Measurements from ENCODE around the gene ARHGEF28. TPM values are rescaled to one million over a fixed set of nuclear protein-coding genes. Genes with fewer than 3 reads are reported as not detected.
A peak's percentile ranks its signal among the peaks of the same experiment; 100 is the strongest.

The ARHGEF28 gene
- total and polyA plus RNA-seq, 8 donors = 14.9 to 36.2 (median 24.6) TPM

DNA sequence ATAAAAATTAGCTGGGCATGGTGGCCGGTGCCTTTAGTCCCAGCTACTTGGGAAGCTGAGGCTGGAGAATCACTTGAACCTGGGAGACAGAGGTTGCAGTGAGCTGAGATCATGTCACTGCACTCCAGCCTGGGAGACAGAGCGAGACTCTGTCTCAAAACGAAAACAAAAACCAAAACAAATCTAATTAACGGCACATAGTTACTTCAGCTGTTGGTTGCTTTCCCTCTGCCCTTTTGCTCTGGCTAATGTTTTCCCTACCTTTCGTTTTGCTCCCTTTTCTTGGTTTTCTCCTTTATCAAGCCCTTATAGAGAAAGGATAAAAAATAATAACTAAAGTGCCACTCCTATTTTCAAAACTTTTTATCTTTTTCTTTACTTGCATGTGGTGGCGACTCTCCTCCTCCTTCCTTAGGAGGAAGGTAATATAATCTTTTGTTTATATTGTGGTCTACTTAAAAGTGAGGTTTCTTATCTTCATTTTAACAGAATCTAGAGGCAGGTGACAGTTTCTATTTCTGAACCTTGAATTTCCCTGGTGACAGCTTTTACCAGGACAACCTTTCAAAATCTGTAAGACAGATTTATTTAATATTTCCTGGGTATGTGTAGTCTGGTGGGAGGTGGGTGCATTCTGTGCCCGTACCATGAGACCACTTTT lies 125.4 kb downstream of the ARHGEF28 start:
- 61 to 67% methylated on average over 7 of the region's 7 CpGs for WGBS, 2 donors
- ATAC-seq = no peak
- intact Hi-C loops (cut with DNase I) = no loop called here
- FAIRE-seq = no peak
- H3K4me3 ChIP-seq = no peak overlapping the region
- H3K27ac ChIP-seq = no peak overlapping the region
- H3K4me1 ChIP-seq = peaks cover 5 to 28% (median 11%) of the 10 kb centered on the region in 3 donors
- H3K27me3 ChIP-seq = no peaks in the 10 kb centered on the region
- no peaks in the 10 kb centered on the region for H3K9me3 ChIP-seq
- TF ChIP-seq, protein P1, sequence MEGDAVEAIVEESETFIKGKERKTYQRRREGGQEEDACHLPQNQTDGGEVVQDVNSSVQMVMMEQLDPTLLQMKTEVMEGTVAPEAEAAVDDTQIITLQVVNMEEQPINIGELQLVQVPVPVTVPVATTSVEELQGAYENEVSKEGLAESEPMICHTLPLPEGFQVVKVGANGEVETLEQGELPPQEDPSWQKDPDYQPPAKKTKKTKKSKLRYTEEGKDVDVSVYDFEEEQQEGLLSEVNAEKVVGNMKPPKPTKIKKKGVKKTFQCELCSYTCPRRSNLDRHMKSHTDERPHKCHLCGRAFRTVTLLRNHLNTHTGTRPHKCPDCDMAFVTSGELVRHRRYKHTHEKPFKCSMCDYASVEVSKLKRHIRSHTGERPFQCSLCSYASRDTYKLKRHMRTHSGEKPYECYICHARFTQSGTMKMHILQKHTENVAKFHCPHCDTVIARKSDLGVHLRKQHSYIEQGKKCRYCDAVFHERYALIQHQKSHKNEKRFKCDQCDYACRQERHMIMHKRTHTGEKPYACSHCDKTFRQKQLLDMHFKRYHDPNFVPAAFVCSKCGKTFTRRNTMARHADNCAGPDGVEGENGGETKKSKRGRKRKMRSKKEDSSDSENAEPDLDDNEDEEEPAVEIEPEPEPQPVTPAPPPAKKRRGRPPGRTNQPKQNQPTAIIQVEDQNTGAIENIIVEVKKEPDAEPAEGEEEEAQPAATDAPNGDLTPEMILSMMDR (IDR thresholded peaks at IDR 0.05) = no peak
- DNase-seq = no peak
- no peaks in the 10 kb centered on the region for H3K36me3 ChIP-seq

DNA sequence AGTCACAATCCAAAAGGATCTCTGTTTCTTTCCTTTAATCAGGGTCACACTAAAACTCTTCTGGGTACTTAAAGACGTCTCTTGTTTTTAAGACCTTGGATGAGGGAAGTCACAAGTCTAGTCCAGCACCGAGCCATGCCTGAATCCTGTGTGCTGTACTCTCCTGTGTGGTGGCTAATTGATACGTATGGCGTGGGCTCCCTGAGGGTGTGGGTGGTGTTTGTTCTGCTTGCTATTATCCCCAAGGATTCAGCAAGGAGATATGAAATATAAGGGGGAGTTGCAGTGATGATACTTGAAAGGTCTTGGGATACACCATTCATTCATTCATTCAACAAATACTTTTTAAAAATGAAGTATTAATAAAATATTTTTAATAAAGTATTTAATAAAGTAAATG lies 128.3 kb downstream of the ARHGEF28 start:
- H3K4me1 ChIP-seq = peaks cover 0 to 11% (median 8%) of the 10 kb centered on the region in 3 donors
- H3K4me3 ChIP-seq = no peak overlapping the region
- intact Hi-C loops (cut with DNase I) = no loop called here
- H3K9me3 ChIP-seq = no peaks in the 10 kb centered on the region
- H3K27ac ChIP-seq = no peak overlapping the region
- DNase-seq (no peak), ATAC-seq (no peak), FAIRE-seq (no peak)
- TF ChIP-seq, protein P1 (IDR thresholded peaks at IDR 0.05) = no peak
- H3K36me3 ChIP-seq = no peaks in the 10 kb centered on the region
- H3K27me3 ChIP-seq = no peaks in the 10 kb centered on the region
- WGBS, 2 donors = 94 to 96% methylated on average over 4 of the region's 4 CpGs

DNA sequence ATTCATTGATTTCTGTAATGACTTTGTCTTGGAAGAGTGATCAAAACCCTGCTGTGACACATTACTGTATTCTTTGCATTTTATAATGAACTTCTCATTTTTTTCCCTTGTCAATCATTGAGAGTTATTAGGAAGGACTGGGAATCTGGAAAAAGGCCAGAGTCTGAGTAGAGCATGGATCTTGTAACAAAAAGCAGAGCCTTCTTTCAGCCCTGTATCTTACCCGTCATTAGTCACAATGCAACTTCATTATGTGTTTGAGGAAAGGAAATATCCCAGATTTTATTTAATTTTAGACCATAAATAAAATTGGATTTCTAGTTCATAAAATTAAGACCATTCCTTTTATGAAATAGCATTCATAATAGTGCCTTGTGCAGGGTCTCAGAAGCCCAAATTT lies 131.4 kb downstream of the ARHGEF28 start:
- FAIRE-seq (no peak), ATAC-seq (no peak), DNase-seq (no peak)
- no peak overlapping the region for H3K27ac ChIP-seq
- H3K27me3 ChIP-seq = no peaks in the 10 kb centered on the region
- H3K9me3 ChIP-seq = no peaks in the 10 kb centered on the region
- WGBS, 2 donors = 75 to 97% methylated on average over 1 of the region's 1 CpG
- intact Hi-C loops (cut with DNase I) = no loop called here
- TF ChIP-seq, protein P1 (IDR thresholded peaks at IDR 0.05) = no peak
- peaks cover 4 to 17% (median 12%) of the 10 kb centered on the region in 3 donors for H3K4me1 ChIP-seq
- H3K36me3 ChIP-seq = no peaks in the 10 kb centered on the region
- H3K4me3 ChIP-seq = no peak overlapping the region

DNA sequence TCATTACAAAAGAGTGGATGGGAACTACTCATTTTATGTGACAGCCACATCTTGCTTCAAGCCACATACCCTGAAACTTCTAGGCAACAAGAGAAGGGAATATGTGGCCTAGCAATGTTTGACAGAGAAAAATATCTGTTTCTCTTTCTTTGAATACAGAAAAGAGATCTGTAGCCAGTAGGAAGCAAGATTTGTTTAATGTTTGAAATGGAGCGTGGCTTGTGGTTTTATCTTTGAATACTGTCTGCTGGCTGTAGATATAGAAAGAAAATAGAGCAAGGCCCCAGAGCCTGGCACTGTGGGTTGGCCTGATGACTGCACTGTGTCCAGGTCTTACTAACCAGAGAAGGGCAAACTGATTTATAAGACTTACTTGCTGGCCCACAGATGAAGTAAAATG lies 133.8 kb downstream of the ARHGEF28 start:
- TF ChIP-seq, protein P1 (IDR thresholded peaks at IDR 0.05) = no peak
- ATAC-seq (peak in 3 of 4 donors; percentile 56 to 75 (median 69)), FAIRE-seq (no peak), DNase-seq (no peak)
- intact Hi-C loops (cut with DNase I) = no loop called here
- no peaks in the 10 kb centered on the region for H3K9me3 ChIP-seq
- H3K4me1 ChIP-seq = peaks cover 4 to 17% (median 12%) of the 10 kb centered on the region in 3 donors
- no peak overlapping the region for H3K4me3 ChIP-seq
- H3K27me3 ChIP-seq = no peaks in the 10 kb centered on the region
- 29 to 31% methylated on average over 1 of the region's 1 CpG for WGBS, 2 donors
- H3K27ac ChIP-seq = peak overlapping the region in 1 of 4 donors; percentile 25
- no peaks in the 10 kb centered on the region for H3K36me3 ChIP-seq

DNA sequence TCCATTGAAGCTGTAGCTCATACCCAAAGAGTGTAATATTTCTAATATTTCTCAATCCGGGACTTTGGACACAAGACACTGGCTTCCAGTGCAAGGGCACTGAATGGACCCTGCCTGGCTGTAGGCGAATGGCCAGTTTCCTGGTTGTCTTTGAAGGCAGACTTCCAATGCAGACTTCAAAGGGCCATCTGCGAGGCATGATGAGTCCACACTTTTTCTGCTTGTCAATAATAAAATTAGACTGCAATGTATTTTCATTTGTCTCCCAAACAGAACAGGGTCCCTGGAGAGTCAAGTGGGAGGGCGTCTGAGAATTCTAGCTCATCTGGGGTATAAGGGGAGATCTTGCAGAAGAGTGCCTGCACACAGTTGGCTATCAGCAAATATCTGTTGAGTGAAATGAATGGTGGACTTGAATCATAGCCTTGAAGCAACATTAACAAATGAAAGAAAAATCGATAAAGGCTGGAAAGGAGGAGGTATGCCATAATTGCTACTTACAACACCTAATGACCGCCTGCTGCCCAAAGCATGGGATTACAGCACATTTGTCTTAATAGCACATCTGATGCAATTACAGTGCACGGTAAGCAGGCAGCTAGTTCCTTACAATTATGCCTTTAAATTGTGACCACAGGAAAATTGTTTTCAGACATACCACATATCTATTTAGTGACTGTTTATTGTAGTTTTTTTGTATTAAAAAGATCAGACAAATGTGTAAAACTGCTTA lies 137.5 kb downstream of the ARHGEF28 start:
- Histone ChIP-seq H3K4me3 (no peak overlapping the region), H3K4me1 (peaks cover 4 to 17% (median 12%) of the 10 kb centered on the region in 3 donors), H3K27ac (no peak overlapping the region), H3K27me3 (no peaks in the 10 kb centered on the region), H3K9me3 (no peaks in the 10 kb centered on the region), H3K36me3 (no peaks in the 10 kb centered on the region)
- whole genome bisulfite sequencing, 2 donors = 85 to 88% methylated on average over 7 of the region's 7 CpGs
- intact Hi-C loops (cut with DNase I) = no loop called here
- no peak for DNase-seq
- FAIRE-seq = no peak
- peak in 1 of 4 donors; percentile 28 for ATAC-seq
- TF ChIP-seq, protein P1 (IDR thresholded peaks at IDR 0.05) = no peak

Measured in pancreas (tissue), 10 donors.